ENCODE results near the gene FLVCR2. TPM values are rescaled to one million over a fixed set of nuclear protein-coding genes. Genes with fewer than 3 reads are reported as not detected.
"Not testable (repeated sequence)": the region's sequence is repeated elsewhere in the genome, so short reads cannot be mapped to it uniquely, and the experiment has no call there.

The FLVCR2 gene
- total RNA-seq, 1 experiment from 2014 or later, result 1.8 TPM

DNA sequence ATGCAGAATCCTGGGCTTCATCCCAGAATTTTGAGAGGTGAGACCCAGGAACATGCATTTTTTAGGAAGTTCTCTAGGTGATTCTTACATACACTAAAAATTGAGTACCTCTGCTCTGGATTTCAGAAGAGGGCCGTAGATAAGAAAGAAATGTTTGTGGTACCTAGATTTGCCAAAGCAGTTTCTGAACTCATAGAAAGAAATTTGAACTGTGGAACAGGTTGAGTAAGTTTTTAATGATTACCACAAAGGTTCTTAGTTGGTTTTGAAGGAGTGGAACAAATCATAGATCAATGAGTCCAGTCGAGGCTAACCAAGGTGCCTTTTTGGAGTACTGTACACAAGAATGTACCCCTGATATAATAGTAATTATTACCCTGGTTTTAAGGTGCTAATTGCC, 107.5 kb downstream of the FLVCR2 start:
- DNase-seq, result no peak
- Histone ChIP-seq H3K4me1 (ENCODE audit: insufficient read depth, low read length) (no peaks in the 10 kb centered on the region), H3K9me3 (ENCODE audit: low read length) (no peaks in the 10 kb centered on the region), H3K4me2 (ENCODE audit: low read length) (no peak overlapping the region), H2AFZ (ENCODE audit: low read length) (no peak overlapping the region), H3K9me2 (replicated peaks; ENCODE audit: low read length) (no peaks in the 10 kb centered on the region), H3F3A (ENCODE audit: low read length, unreplicated experiment) (no peaks in the 10 kb centered on the region), H3K4me3 (ENCODE audit: low read length) (no peak overlapping the region), H3K27me3 (ENCODE audit: low read length) (no peaks in the 10 kb centered on the region), H3K79me2 (ENCODE audit: low read length) (no peaks in the 10 kb centered on the region), H3K36me3 (ENCODE audit: low read depth, low read length) (peaks cover 31% of the 10 kb centered on the region; the same call in 1 of the 2 replicates), H3K27ac (ENCODE audit: low read length) (no peak overlapping the region), H4K20me1 (ENCODE audit: low read length) (no peaks in the 10 kb centered on the region), H3K9ac (ENCODE audit: low read length) (no peak overlapping the region)
- TF ChIP-seq, protein P1, sequence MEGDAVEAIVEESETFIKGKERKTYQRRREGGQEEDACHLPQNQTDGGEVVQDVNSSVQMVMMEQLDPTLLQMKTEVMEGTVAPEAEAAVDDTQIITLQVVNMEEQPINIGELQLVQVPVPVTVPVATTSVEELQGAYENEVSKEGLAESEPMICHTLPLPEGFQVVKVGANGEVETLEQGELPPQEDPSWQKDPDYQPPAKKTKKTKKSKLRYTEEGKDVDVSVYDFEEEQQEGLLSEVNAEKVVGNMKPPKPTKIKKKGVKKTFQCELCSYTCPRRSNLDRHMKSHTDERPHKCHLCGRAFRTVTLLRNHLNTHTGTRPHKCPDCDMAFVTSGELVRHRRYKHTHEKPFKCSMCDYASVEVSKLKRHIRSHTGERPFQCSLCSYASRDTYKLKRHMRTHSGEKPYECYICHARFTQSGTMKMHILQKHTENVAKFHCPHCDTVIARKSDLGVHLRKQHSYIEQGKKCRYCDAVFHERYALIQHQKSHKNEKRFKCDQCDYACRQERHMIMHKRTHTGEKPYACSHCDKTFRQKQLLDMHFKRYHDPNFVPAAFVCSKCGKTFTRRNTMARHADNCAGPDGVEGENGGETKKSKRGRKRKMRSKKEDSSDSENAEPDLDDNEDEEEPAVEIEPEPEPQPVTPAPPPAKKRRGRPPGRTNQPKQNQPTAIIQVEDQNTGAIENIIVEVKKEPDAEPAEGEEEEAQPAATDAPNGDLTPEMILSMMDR (conservative IDR thresholded peaks at IDR 0.05; ENCODE audit: low read depth, low read length), result no peak
- TF ChIP-seq EZH2 (IDR thresholded peaks at IDR 0.05; ENCODE audit: low read length, unreplicated experiment), result no peak
- TF ChIP-seq EZH2phosphoT487 (IDR thresholded peaks at IDR 0.05; ENCODE audit: borderline replicate concordance, low read length), result no peak
- no TSS peak for BruUV-seq (replicated peaks)
- intact Hi-C loops (cut with micrococcal nuclease), result no loop called here
- POLR2A ChIA-PET (ENCODE audit: unreplicated experiment), result no interaction called here
- ATAC-seq, result no peak
- CTCF ChIA-PET, result no interaction called here

DNA sequence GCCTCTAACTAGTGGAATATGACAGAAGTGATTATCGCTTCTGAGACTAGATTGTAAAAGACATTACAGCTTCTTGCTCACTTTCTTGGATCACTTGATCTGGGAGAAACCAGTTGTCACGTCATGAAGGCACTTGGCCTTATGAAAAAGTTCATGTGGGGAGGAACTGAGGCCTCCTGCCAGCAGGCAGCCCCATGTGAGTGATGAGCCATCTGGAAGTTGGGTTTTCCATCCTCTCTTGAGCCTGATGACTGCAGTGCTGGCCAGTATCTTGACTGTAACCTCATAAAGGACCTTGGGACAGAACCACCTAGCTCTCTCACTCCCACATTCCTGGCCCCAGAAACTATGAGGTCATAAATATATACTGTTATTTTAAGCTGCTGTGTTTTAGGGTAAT, 110.6 kb downstream of the FLVCR2 start:
- intact Hi-C loops (cut with micrococcal nuclease), result no loop called here
- DNase-seq, result no peak
- H3K4me3 ChIP-seq (ENCODE audit: low read length), result no peak overlapping the region
- H4K20me1 ChIP-seq (ENCODE audit: low read length), result no peaks in the 10 kb centered on the region
- no peak overlapping the region for H3K27ac ChIP-seq (ENCODE audit: low read length)
- CTCF ChIA-PET, result no interaction called here
- TF ChIP-seq, protein P1 (conservative IDR thresholded peaks at IDR 0.05; ENCODE audit: low read depth, low read length), result no peak
- no peak for TF ChIP-seq EZH2phosphoT487 (IDR thresholded peaks at IDR 0.05; ENCODE audit: borderline replicate concordance, low read length)
- no peak for TF ChIP-seq EZH2 (IDR thresholded peaks at IDR 0.05; ENCODE audit: low read length, unreplicated experiment)
- H3K9me3 ChIP-seq (ENCODE audit: low read length), result no peaks in the 10 kb centered on the region
- POLR2A ChIA-PET (ENCODE audit: unreplicated experiment), result no interaction called here
- no peak overlapping the region for H2AFZ ChIP-seq (ENCODE audit: low read length)
- no peaks in the 10 kb centered on the region for H3F3A ChIP-seq (ENCODE audit: low read length, unreplicated experiment)
- no peak for ATAC-seq
- H3K79me2 ChIP-seq (ENCODE audit: low read length), result no peaks in the 10 kb centered on the region
- H3K9ac ChIP-seq (ENCODE audit: low read length), result no peak overlapping the region
- no peak overlapping the region for H3K4me2 ChIP-seq (ENCODE audit: low read length)
- peaks cover 35% of the 10 kb centered on the region for H3K36me3 ChIP-seq (ENCODE audit: low read depth, low read length)
- H3K9me2 ChIP-seq (replicated peaks; ENCODE audit: low read length), result no peaks in the 10 kb centered on the region
- BruUV-seq (replicated peaks), result no TSS peak
- no peaks in the 10 kb centered on the region for H3K4me1 ChIP-seq (ENCODE audit: insufficient read depth, low read length)
- H3K27me3 ChIP-seq (ENCODE audit: low read length), result no peaks in the 10 kb centered on the region

DNA sequence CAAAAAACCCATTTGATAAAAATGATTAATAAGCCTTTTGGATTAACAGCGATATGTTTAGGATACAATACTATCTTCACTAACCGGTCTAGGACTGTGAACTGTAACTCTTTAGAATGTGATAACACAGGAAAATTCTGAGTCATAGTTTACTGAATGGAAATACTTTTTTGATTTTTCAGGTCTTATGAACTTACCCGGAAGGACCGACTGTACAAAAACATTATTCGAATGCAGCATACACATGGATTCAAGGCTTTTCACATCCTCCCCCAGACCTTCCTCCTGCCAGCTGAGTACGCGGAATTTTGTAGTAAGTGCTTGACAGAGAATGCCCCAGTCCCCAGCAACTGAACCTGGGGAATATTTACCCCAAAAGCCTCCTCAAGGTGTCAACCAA, 111.6 kb downstream of the FLVCR2 start:
- intact Hi-C loops (cut with micrococcal nuclease), result no loop called here
- CTCF ChIA-PET, result no interaction called here
- Histone ChIP-seq H3K27me3 (ENCODE audit: low read length) (no peaks in the 10 kb centered on the region), H3K4me2 (ENCODE audit: low read length) (no peak overlapping the region), H3K9ac (ENCODE audit: low read length) (no peak overlapping the region), H3K9me3 (ENCODE audit: low read length) (no peaks in the 10 kb centered on the region), H2AFZ (ENCODE audit: low read length) (no peak overlapping the region), H3K27ac (ENCODE audit: low read length) (no peak overlapping the region), H3K4me3 (ENCODE audit: low read length) (no peak overlapping the region), H4K20me1 (ENCODE audit: low read length) (no peaks in the 10 kb centered on the region), H3K36me3 (ENCODE audit: low read depth, low read length) (peaks cover 36% of the 10 kb centered on the region), H3K9me2 (replicated peaks; ENCODE audit: low read length) (no peaks in the 10 kb centered on the region), H3K4me1 (ENCODE audit: insufficient read depth, low read length) (no peaks in the 10 kb centered on the region), H3F3A (ENCODE audit: low read length, unreplicated experiment) (no peaks in the 10 kb centered on the region), H3K79me2 (ENCODE audit: low read length) (no peaks in the 10 kb centered on the region)
- BruUV-seq (replicated peaks), result no TSS peak
- ATAC-seq (no peak), DNase-seq (no peak)
- TF ChIP-seq EZH2 (IDR thresholded peaks at IDR 0.05; ENCODE audit: low read length, unreplicated experiment) (no peak), EZH2phosphoT487 (IDR thresholded peaks at IDR 0.05; ENCODE audit: borderline replicate concordance, low read length) (no peak)
- TF ChIP-seq, protein P1 (conservative IDR thresholded peaks at IDR 0.05; ENCODE audit: low read depth, low read length), result no peak
- POLR2A ChIA-PET (ENCODE audit: unreplicated experiment), result no interaction called here

DNA sequence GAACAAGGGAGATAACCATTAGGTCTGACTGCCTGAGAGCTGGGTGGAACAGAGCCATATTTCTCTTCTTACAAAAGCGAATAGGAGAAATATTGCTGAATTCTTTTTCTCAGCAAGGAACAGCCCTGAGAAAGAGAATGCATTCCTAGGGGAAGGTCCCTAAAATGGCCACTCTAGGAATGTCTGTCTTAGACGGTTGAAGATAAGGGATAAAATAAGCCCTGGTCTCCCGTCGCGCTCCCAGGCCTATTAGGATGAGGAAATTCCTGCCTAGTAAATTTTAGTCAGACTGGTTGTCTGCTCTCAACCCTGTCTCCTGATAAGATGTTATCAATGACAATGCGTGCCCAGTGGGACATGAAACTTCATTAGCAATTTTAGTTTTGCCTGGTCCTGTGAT, 116.6 kb downstream of the FLVCR2 start:
- H2AFZ ChIP-seq (ENCODE audit: low read length); POLR2A ChIA-PET (ENCODE audit: unreplicated experiment); H3K4me2 ChIP-seq (ENCODE audit: low read length); H3F3A ChIP-seq (ENCODE audit: low read length, unreplicated experiment); H3K79me2 ChIP-seq (ENCODE audit: low read length); H3K9me3 ChIP-seq (ENCODE audit: low read length); H4K20me1 ChIP-seq (ENCODE audit: low read length); H3K27me3 ChIP-seq (ENCODE audit: low read length); intact Hi-C loops (cut with micrococcal nuclease); DNase-seq; CTCF ChIA-PET; BruUV-seq (replicated peaks); H3K9me2 ChIP-seq (replicated peaks; ENCODE audit: low read length); H3K4me1 ChIP-seq (ENCODE audit: insufficient read depth, low read length); H3K4me3 ChIP-seq (ENCODE audit: low read length); H3K27ac ChIP-seq (ENCODE audit: low read length); H3K9ac ChIP-seq (ENCODE audit: low read length); ATAC-seq: not testable (repeated sequence)
- H3K36me3 ChIP-seq (ENCODE audit: low read depth, low read length), result peaks cover 48% of the 10 kb centered on the region

All from PC-3 (cell line).